WI38 (cell line): ENCODE measurements around the gene HEYL.

ENCODE experiments used
- H3K4me3 ChIP-seq: 2 replicates; pipeline ENCODE4 v1.5.1; 2011; ENCODE audit warnings: low read depth, mild to moderate bottlenecking, control low read depth, low read length
- TF ChIP-seq, protein P1 (sequence below): IDR thresholded peaks from 2 replicates; pipeline ENCODE4 v1.5.1; 2012; ENCODE audit warnings: low read depth, mild to moderate bottlenecking, control low read depth, low read length

The HEYL gene

DNA sequence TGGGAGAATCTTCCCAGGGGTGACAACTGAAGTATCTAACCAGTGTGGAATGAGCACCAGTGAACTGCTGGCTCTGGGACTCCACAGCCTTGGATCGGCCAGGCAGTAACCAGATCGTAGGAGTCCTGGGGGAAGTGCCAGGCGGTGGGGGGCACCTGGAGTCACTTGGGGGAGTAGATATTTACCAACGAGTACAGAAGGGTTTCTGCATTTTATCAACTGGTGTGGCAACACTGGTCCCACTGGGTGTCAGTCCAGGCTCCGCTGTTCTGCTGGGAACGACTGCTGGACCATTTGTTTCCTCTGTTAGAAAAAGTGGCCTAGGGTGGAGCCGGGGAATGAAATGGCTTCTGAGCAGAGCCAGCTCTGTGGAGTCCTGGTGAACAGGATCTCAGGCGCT lies 14.4 kb downstream of the HEYL start:
- TF ChIP-seq, protein P1, sequence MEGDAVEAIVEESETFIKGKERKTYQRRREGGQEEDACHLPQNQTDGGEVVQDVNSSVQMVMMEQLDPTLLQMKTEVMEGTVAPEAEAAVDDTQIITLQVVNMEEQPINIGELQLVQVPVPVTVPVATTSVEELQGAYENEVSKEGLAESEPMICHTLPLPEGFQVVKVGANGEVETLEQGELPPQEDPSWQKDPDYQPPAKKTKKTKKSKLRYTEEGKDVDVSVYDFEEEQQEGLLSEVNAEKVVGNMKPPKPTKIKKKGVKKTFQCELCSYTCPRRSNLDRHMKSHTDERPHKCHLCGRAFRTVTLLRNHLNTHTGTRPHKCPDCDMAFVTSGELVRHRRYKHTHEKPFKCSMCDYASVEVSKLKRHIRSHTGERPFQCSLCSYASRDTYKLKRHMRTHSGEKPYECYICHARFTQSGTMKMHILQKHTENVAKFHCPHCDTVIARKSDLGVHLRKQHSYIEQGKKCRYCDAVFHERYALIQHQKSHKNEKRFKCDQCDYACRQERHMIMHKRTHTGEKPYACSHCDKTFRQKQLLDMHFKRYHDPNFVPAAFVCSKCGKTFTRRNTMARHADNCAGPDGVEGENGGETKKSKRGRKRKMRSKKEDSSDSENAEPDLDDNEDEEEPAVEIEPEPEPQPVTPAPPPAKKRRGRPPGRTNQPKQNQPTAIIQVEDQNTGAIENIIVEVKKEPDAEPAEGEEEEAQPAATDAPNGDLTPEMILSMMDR = no peak
- H3K4me3 ChIP-seq = no peak overlapping the region

- TF ChIP-seq, protein P1 = no peak
- no peak overlapping the region for H3K4me3 ChIP-seq
Observed at GRCh38 chr1:39623053-39623452, 16.4 kb downstream of the HEYL start.

- TF ChIP-seq, protein P1 = no peak
- no peak overlapping the region for H3K4me3 ChIP-seq
Observed at GRCh38 chr1:39622427-39622826, 17.0 kb downstream of the HEYL start.

GRCh38 chr1:39620659-39621165 lies 18.7 kb downstream of the HEYL start:
- no peak overlapping the region for H3K4me3 ChIP-seq
- TF ChIP-seq, protein P1 = no peak

GRCh38 chr1:39617488-39618049 lies 21.9 kb downstream of the HEYL start:
- TF ChIP-seq, protein P1 = no peak
- H3K4me3 ChIP-seq = no peak overlapping the region

DNA sequence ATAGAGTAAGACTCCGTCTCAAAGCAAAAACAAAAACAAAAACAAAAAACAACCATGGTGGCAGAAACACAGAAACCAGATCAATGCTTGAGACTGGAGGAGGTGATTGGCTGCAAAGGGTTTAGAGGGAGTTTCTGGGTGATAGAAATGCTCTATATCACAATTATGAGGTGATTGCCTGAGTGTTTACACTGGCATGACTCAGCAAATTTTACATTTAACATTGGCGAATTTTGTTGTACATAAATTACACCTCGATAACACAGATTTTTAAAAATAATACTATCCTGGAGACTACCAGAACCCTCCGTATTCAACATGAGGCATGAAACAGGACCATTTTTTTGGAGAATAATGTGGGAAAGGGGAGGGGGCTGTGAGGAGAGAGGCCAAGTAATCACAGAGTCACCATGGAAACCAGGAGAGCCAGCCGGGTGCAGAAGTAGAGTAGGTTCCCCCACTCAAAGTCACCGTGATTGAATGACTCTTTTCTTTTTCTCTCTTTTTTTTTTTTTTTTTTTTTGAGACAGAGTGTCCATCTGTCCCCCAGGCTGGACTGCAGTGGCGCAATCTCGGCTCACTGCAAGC lies 24.3 kb downstream of the HEYL start:
- TF ChIP-seq, protein P1 = no peak
- no peak overlapping the region for H3K4me3 ChIP-seq

- TF ChIP-seq, protein P1 = no peak
Observed at GRCh38 chr1:39614488-39614887, 25.0 kb downstream of the HEYL start.

More at GRCh38 chr1:39614488-39614887, 25.0 kb downstream of the HEYL start:
- H3K4me3 ChIP-seq = no peak overlapping the region
